ENCODE measurements around the gene TMEM117. TPM values are rescaled to one million over a fixed set of nuclear protein-coding genes. Genes with fewer than 3 reads are reported as not detected.

Gene TMEM117
- total RNA-seq, 4 donors from 2014 or later = 13.9 to 34.1 (median 29.1) TPM

DNA sequence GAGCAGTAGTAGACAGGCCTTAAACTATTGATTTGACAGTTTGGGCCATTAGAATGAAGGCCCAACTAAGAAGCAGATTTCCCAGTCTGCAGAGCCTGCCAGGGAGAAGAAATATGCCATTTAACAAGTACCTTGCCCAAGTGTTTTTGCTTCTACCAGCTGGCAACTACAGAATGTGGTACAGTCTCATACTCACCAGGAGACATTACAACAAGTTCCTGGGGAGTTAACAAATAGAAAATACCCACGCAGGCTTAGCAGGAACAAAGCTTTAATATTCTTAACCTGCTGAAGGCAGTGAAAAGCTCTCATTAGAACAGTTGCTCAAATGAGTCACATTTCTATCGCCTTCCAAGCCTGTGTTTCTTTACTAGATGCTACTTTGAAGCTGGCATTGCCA, 241.0 kb downstream of the TMEM117 start:
- H3K4me3 ChIP-seq = no peak overlapping the region
- no peak for DNase-seq (ENCODE audit: low spot score in 2 of 2)
- H3K36me3 ChIP-seq = no peaks in the 10 kb centered on the region
- TF ChIP-seq EP300 (IDR thresholded peaks at IDR 0.05) (no peak), POLR2AphosphoS5 (IDR thresholded peaks at IDR 0.05) (no peak), POLR2A (IDR thresholded peaks at IDR 0.05) (no peak)
- TF ChIP-seq, protein P1, sequence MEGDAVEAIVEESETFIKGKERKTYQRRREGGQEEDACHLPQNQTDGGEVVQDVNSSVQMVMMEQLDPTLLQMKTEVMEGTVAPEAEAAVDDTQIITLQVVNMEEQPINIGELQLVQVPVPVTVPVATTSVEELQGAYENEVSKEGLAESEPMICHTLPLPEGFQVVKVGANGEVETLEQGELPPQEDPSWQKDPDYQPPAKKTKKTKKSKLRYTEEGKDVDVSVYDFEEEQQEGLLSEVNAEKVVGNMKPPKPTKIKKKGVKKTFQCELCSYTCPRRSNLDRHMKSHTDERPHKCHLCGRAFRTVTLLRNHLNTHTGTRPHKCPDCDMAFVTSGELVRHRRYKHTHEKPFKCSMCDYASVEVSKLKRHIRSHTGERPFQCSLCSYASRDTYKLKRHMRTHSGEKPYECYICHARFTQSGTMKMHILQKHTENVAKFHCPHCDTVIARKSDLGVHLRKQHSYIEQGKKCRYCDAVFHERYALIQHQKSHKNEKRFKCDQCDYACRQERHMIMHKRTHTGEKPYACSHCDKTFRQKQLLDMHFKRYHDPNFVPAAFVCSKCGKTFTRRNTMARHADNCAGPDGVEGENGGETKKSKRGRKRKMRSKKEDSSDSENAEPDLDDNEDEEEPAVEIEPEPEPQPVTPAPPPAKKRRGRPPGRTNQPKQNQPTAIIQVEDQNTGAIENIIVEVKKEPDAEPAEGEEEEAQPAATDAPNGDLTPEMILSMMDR (IDR thresholded peaks at IDR 0.05) = no peak
- no peaks in the 10 kb centered on the region for H3K9me3 ChIP-seq
- peaks cover 3% of the 10 kb centered on the region for H3K4me1 ChIP-seq
- H3K27me3 ChIP-seq = no peaks in the 10 kb centered on the region
- no peak overlapping the region for H3K27ac ChIP-seq
- 25% methylated on average over 2 of the region's 2 CpGs for WGBS

DNA sequence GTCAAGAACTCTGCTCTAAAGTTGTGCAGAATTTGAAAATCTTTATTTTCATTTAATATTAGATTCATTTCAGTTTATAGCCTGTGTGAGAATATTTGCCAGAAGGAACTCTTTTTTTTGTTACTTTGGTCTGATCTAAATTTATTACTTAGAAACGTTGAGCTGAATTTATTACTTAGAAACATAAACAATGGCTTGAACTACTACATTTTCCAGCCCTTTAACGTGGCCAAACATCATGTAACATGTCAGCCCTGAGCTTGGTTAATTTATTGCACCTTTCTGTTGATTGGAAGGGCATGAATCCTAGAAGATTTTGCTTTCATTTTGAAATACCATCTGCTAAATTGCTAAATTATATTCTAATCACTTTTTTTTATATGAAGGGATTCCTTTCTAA, 241.4 kb downstream of the TMEM117 start:
- Histone ChIP-seq H3K4me3 (no peak overlapping the region), H3K27ac (no peak overlapping the region), H3K4me1 (peaks cover 3% of the 10 kb centered on the region), H3K27me3 (no peaks in the 10 kb centered on the region), H3K36me3 (no peaks in the 10 kb centered on the region), H3K9me3 (no peaks in the 10 kb centered on the region)
- TF ChIP-seq EP300 (IDR thresholded peaks at IDR 0.05) (no peak), POLR2AphosphoS5 (IDR thresholded peaks at IDR 0.05) (no peak), POLR2A (IDR thresholded peaks at IDR 0.05) (no peak)
- TF ChIP-seq, protein P1 (IDR thresholded peaks at IDR 0.05) = no peak
- DNase-seq (ENCODE audit: low spot score in 2 of 2) = no peak
- 1% methylated on average over 2 of the region's 2 CpGs for WGBS

DNA sequence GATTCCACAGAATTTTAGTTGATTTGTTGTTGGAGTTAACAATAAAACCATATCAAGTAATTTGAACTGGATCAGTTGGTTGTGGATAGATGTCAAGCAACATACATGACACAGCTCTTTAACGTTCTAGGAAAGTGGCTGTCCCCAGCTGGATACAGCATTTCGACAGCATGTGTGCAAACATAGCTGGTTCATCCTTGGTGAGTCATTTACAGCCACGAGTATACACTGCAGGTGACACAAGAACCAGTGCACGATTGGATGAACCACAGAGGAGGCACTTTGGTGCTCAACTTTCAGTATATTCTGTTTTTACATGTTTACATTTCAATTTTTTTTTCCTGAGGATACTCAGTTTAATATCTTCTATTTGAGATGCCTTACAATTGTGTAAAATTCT, 242.4 kb downstream of the TMEM117 start:
- H3K4me1 ChIP-seq = peaks cover 3% of the 10 kb centered on the region
- no peaks in the 10 kb centered on the region for H3K27me3 ChIP-seq
- no peak overlapping the region for H3K4me3 ChIP-seq
- 79% methylated on average over 4 of the region's 4 CpGs for WGBS
- TF ChIP-seq POLR2AphosphoS5 (IDR thresholded peaks at IDR 0.05) (no peak), POLR2A (IDR thresholded peaks at IDR 0.05) (no peak), EP300 (IDR thresholded peaks at IDR 0.05) (no peak)
- TF ChIP-seq, protein P1 (IDR thresholded peaks at IDR 0.05) = no peak
- no peak overlapping the region for H3K27ac ChIP-seq
- no peaks in the 10 kb centered on the region for H3K9me3 ChIP-seq
- DNase-seq (ENCODE audit: low spot score in 2 of 2) = no peak
- no peaks in the 10 kb centered on the region for H3K36me3 ChIP-seq

DNA sequence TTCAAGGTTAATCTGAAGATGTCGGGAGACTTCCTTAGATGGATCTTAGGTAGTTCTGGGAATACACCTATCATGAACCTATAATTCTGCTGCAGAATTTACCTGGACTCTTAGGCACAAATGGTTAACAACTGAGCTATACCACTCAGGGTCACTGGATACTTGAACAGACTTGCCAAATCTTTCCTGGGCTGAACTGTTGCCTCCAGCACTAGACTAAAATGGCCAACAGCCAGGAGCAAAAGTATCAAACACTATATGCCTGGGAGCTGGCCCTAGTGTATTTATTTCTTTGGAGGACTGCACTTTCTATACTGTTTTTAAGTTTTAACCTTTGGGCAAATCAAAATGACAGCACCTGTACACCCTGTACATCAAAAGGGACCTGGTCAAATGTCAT, 252.8 kb downstream of the TMEM117 start:
- TF ChIP-seq POLR2A (IDR thresholded peaks at IDR 0.05) (no peak), POLR2AphosphoS5 (IDR thresholded peaks at IDR 0.05) (no peak), EP300 (IDR thresholded peaks at IDR 0.05) (no peak)
- TF ChIP-seq, protein P1 (IDR thresholded peaks at IDR 0.05) = no peak
- WGBS = 100% methylated on average over 1 of the region's 1 CpG
- Histone ChIP-seq H3K4me3 (no peak overlapping the region), H3K36me3 (no peaks in the 10 kb centered on the region), H3K27me3 (no peaks in the 10 kb centered on the region), H3K9me3 (no peaks in the 10 kb centered on the region), H3K4me1 (no peaks in the 10 kb centered on the region), H3K27ac (no peak overlapping the region)
- no peak for DNase-seq (ENCODE audit: low spot score in 2 of 2)

DNA sequence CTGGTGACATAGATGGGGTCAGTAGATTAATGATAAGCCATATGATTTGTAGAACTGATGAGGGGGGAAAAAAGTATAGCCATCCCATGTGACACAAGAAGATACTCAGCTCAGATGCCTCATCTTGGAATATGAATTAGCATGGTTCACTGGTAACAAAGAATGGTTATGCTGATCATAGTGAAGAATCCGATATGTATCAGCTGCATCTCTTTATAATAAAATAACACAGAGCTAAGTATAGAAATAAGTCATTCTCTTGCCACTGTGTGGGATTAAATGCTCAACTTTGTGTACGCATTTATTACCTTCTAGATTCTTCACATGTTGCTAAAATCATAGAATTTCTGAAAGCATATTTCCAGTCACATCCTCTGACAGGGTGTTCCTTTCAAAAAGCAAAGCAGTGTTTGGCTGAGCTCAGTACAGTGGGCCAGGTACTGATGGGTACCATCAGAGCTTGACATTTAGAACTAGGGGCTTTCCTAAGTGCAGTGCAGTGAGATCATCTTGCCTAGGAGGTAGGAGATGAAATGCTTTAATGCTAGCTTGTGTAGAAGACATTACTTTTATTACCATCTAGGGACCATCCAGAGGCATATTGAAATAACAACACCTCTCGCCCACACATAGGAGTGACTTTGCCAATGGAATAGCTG, 256.2 kb downstream of the TMEM117 start:
- Histone ChIP-seq H3K4me3 (no peak overlapping the region), H3K27ac (no peak overlapping the region), H3K36me3 (no peaks in the 10 kb centered on the region), H3K9me3 (no peaks in the 10 kb centered on the region), H3K27me3 (no peaks in the 10 kb centered on the region), H3K4me1 (no peaks in the 10 kb centered on the region)
- TF ChIP-seq, protein P1 (IDR thresholded peaks at IDR 0.05) = no peak
- TF ChIP-seq POLR2A (IDR thresholded peaks at IDR 0.05) (no peak), POLR2AphosphoS5 (IDR thresholded peaks at IDR 0.05) (no peak), EP300 (IDR thresholded peaks at IDR 0.05) (no peak)
- DNase-seq (ENCODE audit: low spot score in 2 of 2) = no peak
- 94% methylated on average over 3 of the region's 3 CpGs for WGBS
